Epithelial cell of esophagus (primary cell): Measurements from ENCODE around the gene ACAP3.

Experiments
- DNase-seq: peaks from one replicate; pipeline ENCODE4 v3.0.0; 2010; ENCODE audit warnings: low read depth
- H3K4me3 ChIP-seq: 2 replicates; pipeline ENCODE4 v1.5.1; 2011; ENCODE audit warnings: mild to moderate bottlenecking, low read length, control low read depth
- CTCF ChIP-seq: IDR thresholded peaks from 2 replicates; pipeline ENCODE4 v1.5.1; 2011; ENCODE audit warnings: low read depth, mild to moderate bottlenecking, low read length, control low read depth, inconsistent platforms; ENCODE audit not compliant: insufficient read depth; ENCODE audit errors: missing control alignments

The ACAP3 gene

GRCh38 chr1:1274931-1275431, 32.7 kb downstream of the ACAP3 start:
- no peak overlapping the region for H3K4me3 ChIP-seq
- no peak for DNase-seq
- TF ChIP-seq CTCF = no peak

- TF ChIP-seq CTCF = no peak
Measured at GRCh38 chr1:1274299-1274930, 33.3 kb downstream of the ACAP3 start.

DNA sequence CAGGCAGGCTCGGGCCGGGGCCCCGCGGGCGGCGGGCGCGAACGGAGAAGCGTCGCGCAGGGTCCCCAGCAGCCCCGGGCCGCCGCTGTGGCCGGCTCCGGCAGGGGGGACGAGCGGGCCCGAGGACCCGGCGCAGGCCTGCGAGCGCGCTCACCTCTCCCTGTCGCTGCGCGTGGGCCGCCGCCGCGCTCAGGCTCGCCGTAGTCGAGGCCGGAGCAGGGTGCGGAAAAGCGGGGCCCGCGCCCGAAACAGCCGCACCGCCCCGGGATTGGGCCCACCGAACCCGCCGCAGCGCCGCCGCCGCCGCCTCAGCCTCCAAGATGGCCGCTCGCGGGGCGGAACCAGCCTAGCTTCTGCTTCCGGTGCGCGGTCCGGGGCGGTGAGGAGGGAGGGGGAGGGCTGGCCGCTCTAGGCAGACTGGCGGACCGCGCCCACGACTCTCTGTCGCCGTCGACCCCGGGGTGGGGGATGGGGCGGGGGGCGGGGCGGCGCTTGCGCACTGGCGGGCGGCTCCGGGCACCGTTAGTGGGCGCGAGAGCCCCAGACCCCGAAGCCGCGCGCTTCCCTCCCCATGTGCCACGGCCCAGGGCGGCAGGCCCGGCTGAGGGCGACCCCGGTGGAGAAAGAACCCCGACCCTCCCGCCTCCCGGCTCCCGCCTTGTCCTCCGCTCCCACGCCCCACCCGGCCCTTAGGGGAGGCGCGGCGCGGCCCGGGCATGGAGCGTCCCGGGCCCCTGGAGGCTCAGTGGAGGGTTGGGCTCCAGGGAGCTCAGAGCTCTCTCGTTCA, 34.0 kb downstream of the ACAP3 start, which contains the start of gene UBE2J2:
Gene UBE2J2 (minus strand): TSS at position 343 of the 787 bp plus-strand sequence. CDS start 5,862 bp downstream, outside the sequence.
- no peak for TF ChIP-seq CTCF
- DNase-seq = peak; percentile 94
- H3K4me3 ChIP-seq = peak within 1 kb of the TSS; percentile 81

More at GRCh38 chr1:1274299-1274930, 33.3 kb downstream of the ACAP3 start:
- H3K4me3 ChIP-seq = peak overlapping the region; percentile 81
- DNase-seq = no peak

DNA sequence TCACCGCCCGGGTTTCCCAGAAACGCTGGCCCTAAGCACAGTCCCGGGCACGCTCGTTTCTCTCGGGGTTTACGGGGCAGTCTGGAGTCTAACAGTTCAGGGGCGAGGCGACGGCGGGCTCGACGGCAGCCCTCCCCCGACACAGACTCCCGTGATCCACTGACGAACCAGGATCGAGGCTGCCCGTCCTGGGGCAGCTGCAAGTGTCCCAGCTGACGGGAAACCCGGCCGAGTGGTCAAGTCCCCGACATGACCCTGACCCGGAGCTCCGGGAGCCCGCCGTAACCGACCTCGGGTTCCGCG, 34.6 kb downstream of the ACAP3 start:
- H3K4me3 ChIP-seq = peak overlapping the region; percentile 81
- TF ChIP-seq CTCF = no peak
- no peak for DNase-seq

- no peak for TF ChIP-seq CTCF
- peak overlapping the region; percentile 81 for H3K4me3 ChIP-seq
- peak; percentile 61 for DNase-seq
Measured at GRCh38 chr1:1272341-1273208, 35.2 kb downstream of the ACAP3 start.

- no peak overlapping the region for H3K4me3 ChIP-seq
- no peak for TF ChIP-seq CTCF
- DNase-seq = no peak
Measured at GRCh38 chr1:1270813-1271212, 36.9 kb downstream of the ACAP3 start.
